Diencephalon (tissue), 1 donor: Measurements from ENCODE around the gene TUBAL3. TPM values are rescaled to one million over a fixed set of nuclear protein-coding genes. Genes with fewer than 3 reads are reported as not detected.

Experiments used
- total RNA-seq: library from RNA; depleted of rRNA; stranded (reverse); fragments of >200 nt; gene quantifications from one replicate; pipeline ENCODE4 v1.2.3, GENCODE V29; 2014

TUBAL3 gene
- total RNA-seq, result not detected

DNA sequence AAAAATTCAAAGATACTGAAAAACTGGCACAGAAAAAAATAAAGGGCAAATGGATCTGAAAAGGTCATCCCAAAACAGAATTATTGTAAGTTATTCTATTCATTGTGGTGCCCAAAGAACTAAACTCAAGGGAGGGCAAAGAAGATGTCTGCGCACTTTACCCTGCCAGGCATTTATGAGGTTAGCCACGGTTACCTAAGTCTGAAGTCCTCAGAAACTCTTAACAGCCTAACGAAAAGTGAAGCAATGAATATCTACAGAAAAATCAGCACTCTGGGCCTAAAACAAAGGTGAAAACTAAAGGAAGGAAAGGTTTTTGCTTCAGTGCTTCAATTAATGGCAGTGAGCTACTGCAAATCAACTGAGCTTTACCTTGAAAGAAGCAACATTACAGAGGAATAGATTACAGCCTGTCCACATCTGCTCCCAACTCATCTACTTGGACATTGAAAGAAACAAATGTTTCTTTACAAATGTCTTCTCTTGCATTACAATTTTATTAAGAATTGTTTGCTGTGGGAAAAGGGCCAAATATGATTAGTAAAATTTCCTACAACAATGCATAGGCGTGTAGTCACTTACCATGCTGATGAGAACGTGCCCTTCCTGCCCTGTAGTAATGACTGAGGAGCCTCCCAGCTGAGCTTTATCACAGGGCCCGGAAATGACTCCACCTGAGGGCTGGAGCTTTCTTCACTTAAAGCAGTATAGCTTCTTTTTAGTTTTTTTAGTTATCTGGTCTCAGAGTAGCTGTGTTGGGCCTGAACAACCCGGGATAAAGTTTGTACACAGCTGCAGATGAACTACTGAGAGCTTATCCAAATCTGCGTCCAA is at the start of gene TUBAL3:
Gene TUBAL3, minus strand, starts transcription at position 621 of the 834 bp plus-strand sequence. Its CDS starts 36 bp downstream, at position 585.

DNA sequence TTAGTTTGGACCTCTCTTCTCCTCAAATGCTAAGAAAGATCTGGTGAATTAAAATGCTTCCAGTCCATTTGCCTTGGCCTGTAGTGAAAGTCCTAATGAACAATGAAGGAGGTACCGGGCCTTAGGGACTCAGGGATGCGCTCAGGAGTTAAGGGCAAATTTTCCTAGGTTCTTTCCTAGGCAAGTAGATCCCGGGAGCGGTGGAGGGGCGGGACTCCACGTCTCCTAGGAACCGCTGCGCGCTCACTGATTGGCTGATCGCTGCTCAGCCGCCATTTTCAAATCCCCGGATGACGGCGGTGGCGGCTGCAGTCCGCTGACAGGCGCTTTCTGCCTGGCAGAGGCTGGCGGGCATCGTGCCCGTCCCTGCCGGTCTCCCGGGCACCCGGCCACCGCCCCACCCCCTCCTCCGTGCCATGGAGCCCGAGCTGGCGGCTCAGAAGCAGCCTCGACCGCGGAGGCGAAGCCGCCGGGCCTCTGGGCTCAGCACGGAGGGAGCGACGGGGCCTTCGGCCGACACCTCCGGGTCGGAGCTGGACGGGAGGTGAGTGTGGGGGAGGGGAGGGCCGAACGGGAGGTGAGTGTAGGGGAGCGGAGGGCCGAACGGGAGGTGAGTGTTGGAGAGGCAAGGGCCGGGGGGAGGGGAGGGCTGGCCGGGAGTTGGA is 7.8 kb upstream of the TUBAL3 start, which contains the start of gene NET1:
Gene NET1, plus strand, starts transcription at position 281 of the 665 bp plus-strand sequence. Its CDS starts 136 bp downstream, at position 417.

DNA sequence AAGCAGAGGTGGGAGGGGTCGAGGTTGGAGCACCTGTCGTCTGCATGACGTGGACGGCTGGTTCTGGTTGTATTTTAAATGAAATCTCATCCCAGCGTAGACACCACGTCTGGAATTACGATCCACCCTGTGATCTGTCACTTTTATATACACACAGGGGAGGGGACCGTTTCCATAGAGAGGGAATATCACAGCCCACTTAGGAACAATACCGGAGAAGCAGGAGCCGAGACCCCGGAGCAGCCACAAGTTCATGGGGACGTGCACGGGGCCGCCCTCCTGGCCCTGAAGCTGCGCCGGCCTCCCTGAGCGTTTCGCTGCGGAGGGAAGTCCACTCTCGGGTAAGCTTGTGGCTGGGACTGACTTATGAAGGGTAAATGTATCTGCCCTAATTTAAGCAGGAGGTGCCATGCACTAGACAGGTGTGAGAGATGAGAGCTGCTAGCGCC is 39.7 kb downstream of the TUBAL3 start, which contains the start of gene UCN3:
Gene UCN3, plus strand, starts transcription at position 77 of the 449 bp plus-strand sequence. CDS start 8,755 bp downstream, outside the sequence.

Other genes starting within 250 kb of the TUBAL3 start
- not detected for gene AKR1C8, start 219.7 kb downstream of the TUBAL3 start, total RNA-seq
- gene AKR1C4, start 208.0 kb downstream of the TUBAL3 start, total RNA-seq, result not detected
- gene UCN3, start 39.9 kb downstream of the TUBAL3 start, total RNA-seq, result not detected
- gene NET1, start 7.7 kb upstream of the TUBAL3 start, total RNA-seq, result 34.8 TPM
- not detected for gene CALML5, start 94.7 kb upstream of the TUBAL3 start, total RNA-seq
- gene CALML3, start 120.1 kb upstream of the TUBAL3 start, total RNA-seq, result 0.69 TPM